Frontal cortex (tissue), 4 donors: ENCODE results near the gene RBM45. TPM values are rescaled to one million over a fixed set of nuclear protein-coding genes. Genes with fewer than 3 reads are reported as not detected.
"Not testable (repeated sequence)": the region's sequence is repeated elsewhere in the genome, so short reads cannot be mapped to it uniquely, and the experiment has no call there.

Experiments
- DNase-seq, 2 donors: peaks; one replicate each; pipeline ENCODE4 v3.0.0; 2012; ENCODE audit warnings: low spot score in 2 of 2
- FAIRE-seq: peaks from 2 replicates; lab custom pipeline; 2012; peaks lifted over from hg19 to GRCh38; lab: Jason Lieb, UNC
- total RNA-seq: library from RNA; depleted of rRNA; stranded (reverse); fragments of >200 nt; gene quantifications from one replicate; pipeline ENCODE4 v1.2.3, GENCODE V29; 2014
- donor health status: control.
- donor health status: control.
- donor health status: control.

RBM45 gene
- 26.1 TPM for total RNA-seq

GRCh38 chr2:178112202-178113152 lies at the start of gene RBM45:
RBM45 (plus strand) TSS chr2:178112437; CDS start chr2:178112547, 110 bp downstream.
- FAIRE-seq (no peak), DNase-seq (peak; percentile 72 to 84)

- DNase-seq (no peak), FAIRE-seq (no peak)
These were observed 45.9 kb upstream of the RBM45 start for GRCh38 chr2:178066324-178066723.

- FAIRE-seq (no peak), DNase-seq (no peak)
These were observed 45.2 kb upstream of the RBM45 start for GRCh38 chr2:178066890-178067669.

GRCh38 chr2:178068823-178069454 lies 43.3 kb upstream of the RBM45 start:
- DNase-seq, result no peak
- FAIRE-seq, result no peak

- DNase-seq (no peak), FAIRE-seq (no peak)
These were observed 42.7 kb upstream of the RBM45 start for GRCh38 chr2:178069551-178069950.

GRCh38 chr2:178070824-178071223 lies 41.4 kb upstream of the RBM45 start:
- DNase-seq (no peak), FAIRE-seq (no peak)

- no peak for DNase-seq
- FAIRE-seq, result no peak
These were observed 40.2 kb upstream of the RBM45 start for GRCh38 chr2:178072000-178072382.

GRCh38 chr2:178072383-178073301 lies 39.6 kb upstream of the RBM45 start, which contains the start of gene PDE11A:
PDE11A (minus strand) TSS chr2:178072777; CDS start chr2:178072437, 340 bp downstream.
- FAIRE-seq, result no peak
- peak in 1 of 2 donors; percentile 26 for DNase-seq

- DNase-seq, result no peak
- no peak for FAIRE-seq
These were observed 37.9 kb upstream of the RBM45 start for GRCh38 chr2:178074123-178075005.

- no peak for FAIRE-seq
- no peak for DNase-seq
These were observed 37.3 kb upstream of the RBM45 start for GRCh38 chr2:178075006-178075326.

- no peak for DNase-seq
- no peak for FAIRE-seq
These were observed 36.1 kb upstream of the RBM45 start for GRCh38 chr2:178076130-178076529.

GRCh38 chr2:178079279-178079678 lies 33.0 kb upstream of the RBM45 start:
- not testable (repeated sequence) for FAIRE-seq, DNase-seq

- no peak for DNase-seq
- no peak for FAIRE-seq
These were observed 29.7 kb upstream of the RBM45 start for GRCh38 chr2:178082408-178083045.

- DNase-seq (no peak), FAIRE-seq (no peak)
These were observed 28.0 kb upstream of the RBM45 start for GRCh38 chr2:178084273-178084672.

GRCh38 chr2:178088774-178089270 lies 23.4 kb upstream of the RBM45 start:
- DNase-seq, result no peak
- FAIRE-seq, result no peak

GRCh38 chr2:178093471-178093870 lies 18.8 kb upstream of the RBM45 start:
- no peak for DNase-seq
- FAIRE-seq, result no peak

GRCh38 chr2:178101321-178102079 lies 10.7 kb upstream of the RBM45 start:
- DNase-seq, result no peak
- FAIRE-seq, result no peak
